Kidney glomerular epithelial cell (primary cell): ENCODE results near the gene TSACC.
"Not testable (repeated sequence)": the region's sequence is repeated elsewhere in the genome, so short reads cannot be mapped to it uniquely, and the experiment has no call there.

ENCODE experiments used
- DNase-seq: peaks from one replicate; lab custom pipeline; 2025; lab: John Stamatoyannopoulos, UW

TSACC gene

DNA sequence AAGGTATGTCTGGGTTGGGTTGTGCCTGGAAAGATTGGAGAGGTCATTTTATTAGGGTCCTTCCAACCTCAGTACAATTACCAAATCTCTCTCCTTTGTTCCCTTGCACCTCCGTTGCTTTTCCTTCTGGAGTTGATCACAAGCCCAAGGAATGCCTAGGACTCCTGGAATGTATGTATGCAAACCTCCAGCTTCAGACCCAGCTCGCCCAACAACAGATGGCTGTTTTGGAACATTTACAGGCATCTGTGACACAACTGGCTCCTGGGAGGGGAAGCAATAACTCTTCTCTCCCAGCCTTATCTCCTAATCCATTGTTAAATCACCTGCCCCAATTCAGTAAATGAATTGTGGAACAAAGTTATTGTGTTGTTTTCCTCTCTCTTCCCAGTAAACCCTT lies 8.3 kb downstream of the TSACC start:
- no peak for DNase-seq

DNA sequence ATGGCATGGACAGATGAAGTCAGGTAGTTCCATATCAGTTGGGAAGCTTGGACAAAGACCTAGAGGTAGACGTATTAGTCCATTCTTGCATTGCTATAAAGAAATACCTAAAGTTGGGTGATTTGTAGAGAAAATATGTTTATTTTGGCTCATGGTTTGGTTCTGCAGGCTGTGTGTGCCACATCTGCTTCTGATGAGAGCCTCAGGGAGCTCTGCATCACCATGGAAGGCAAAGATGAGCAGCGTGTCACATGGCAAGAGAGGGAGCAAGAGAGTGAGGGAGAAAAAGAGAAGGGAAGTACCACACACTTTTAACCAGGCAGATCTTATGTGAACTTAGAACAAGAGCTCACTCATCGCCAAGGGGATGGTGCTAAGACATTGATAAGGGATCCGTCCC lies 9.0 kb downstream of the TSACC start:
- DNase-seq: no peak

- not testable (repeated sequence) for DNase-seq
Measured at GRCh38 chr1:156352481-156352880, 14.2 kb downstream of the TSACC start.

DNA sequence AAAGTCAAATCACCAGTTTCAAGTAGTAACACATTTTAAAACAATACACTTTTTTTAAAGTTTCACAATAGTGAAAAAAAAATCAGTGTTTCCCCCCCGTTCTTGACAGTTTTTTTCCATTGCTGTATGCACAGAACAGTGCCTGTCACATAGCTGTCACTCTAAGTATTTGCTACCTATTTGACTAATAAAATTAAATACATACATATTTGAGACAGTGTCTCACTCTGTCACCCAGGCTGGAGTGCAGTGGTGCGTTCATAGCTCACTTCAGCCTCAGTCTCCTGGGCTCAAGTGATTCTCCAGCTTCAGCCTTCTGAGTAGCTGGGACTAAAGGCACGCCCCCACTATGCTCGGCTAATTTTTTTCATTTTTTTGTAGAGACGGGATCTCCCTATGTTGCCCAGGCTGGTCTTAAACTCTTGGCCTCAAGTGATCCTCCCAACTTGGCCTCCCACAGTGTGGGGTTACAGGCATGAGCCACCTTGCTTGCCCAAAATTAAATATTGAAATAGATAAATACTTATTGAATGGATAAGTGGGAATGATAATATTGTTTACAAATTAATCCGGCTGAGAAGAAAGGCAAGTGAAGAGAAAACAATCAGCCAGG lies 18.0 kb downstream of the TSACC start:
- DNase-seq: no peak

DNA sequence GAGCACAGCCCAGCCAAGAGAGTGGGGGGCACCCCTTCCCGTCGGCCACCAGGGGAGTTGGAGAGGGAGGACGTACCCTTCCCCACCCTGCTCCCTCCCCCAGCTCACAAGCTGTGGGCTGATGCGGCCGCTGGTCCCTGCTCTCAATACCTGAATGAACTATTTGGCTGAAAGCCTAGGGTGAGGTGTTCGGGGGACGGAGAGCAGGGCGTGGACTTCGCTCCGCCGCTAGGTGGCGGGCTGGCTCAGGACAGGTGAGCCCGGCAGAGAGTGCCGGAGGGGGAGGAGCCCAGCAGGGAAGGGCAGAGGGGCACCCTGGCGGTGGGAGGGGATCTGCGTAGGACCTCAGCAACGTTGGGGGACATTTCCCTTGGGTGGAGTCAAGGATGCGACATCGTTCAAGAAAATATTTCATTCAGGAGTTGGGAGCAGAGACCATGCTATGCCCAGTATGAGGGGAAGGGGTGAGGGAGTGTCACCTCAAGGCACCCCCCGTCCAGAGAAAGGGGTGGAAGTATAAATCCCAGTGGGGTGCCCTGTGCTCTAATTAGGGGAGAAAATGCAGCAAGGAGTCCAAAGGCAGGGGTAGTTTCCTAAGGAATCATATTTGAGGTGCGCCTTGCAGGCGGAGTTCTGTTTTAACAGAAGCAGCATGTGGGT lies 18.7 kb downstream of the TSACC start:
- no peak for DNase-seq

DNA sequence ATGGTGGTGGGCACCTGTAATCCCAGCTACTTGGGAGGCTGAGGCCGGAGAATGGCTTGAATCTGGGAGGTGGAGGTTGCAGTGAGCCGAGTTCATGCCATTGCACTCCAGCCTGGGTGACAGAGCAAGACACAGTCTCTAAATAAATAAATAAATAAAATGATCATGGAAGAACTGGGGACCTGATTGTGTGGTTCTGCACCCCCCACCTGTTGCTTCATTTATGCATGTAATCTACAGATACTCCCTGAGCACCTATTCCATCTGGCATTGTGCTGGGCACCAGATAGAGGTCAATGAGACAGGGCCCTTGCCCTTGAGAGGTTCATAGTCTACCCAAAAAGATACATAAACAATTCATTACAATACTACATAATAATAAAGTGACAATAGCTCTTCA lies 19.7 kb downstream of the TSACC start:
- no peak for DNase-seq

GRCh38 chr1:156358641-156359040 lies 20.3 kb downstream of the TSACC start:
- DNase-seq: no peak

DNA sequence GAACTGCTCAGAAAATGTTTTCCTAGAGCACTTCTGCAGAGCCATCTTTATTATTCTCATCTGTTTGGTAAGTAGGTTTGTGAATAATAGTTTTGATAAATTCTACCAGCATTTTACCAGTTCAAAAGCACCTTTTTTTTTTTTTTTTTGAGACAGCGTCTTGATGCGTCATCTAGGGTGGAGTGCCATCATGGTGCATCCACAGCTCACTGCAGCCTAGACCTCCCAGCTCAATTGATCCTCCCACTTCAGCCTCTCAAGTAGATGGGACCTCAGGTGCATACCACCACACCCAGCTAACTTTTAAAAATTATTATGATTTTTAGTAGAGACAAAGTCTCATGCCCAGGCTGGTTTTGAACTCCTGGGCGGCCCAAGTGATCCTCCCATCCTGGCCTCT lies 20.9 kb downstream of the TSACC start:
- no peak for DNase-seq

- DNase-seq: no peak
Measured at GRCh38 chr1:156359973-156360372, 21.6 kb downstream of the TSACC start.

DNA sequence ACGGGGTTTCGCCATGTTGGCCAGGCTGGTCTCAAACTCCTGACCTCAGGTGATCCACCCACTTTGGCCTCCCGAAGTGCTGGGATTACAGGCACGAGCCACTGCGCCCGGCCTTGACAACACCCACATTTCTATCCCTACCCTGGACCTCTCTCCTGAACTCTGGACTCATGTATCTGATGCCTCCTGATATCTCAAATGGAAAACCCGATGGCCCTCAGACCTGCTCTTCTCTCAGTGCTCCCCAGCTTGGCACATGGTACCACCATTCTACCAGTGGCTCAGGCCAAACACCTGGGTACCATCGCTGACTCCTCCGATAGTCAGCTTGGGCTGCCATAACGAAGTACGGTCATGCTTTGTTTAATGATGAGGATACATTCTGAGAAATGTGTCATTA lies 22.2 kb downstream of the TSACC start:
- DNase-seq: no peak

GRCh38 chr1:156365754-156366153 lies 27.4 kb downstream of the TSACC start:
- DNase-seq: no peak

DNA sequence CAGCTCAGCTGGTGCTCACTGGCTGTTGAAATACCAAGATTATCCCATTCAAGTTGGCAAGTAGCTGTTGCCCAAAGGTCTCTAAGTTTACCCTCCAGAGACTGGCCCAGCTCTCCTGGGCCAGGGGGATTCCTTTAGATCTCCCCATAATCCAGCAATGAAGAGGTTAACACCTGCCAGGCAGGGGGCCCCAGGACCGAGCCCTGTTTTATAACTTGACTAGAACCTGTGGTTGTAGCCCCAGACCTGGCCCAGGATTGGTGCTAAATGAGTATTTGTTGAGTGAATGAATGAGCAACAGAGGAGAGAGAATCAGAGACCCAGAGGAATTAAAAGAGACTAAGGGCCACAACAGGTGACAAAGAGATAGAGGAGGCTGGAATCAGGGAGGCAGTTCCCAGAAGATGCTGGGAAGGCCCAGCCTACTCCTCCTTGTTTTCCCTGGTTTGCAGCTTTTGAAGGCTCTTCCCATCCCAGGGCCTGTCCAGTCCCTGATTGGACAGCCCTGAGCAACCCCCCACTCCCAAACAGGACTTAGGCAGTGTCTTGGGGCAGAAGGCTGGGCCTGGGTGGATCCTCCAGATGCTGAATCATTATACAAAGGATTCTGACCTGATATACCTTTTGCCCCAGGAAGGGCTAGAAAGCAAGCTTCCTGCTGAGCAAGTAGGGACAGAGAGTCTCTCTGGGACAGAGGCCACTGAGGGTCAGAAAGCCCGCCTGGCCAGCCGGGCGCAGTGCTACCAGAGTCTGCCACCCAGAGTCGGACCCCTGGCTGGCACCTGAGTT lies 28.2 kb downstream of the TSACC start:
- DNase-seq: no peak

GRCh38 chr1:156367383-156368156 lies 29.2 kb downstream of the TSACC start:
- no peak for DNase-seq

GRCh38 chr1:156368157-156368658 lies 29.9 kb downstream of the TSACC start:
- DNase-seq: no peak

- DNase-seq: peak; percentile 29
Measured at GRCh38 chr1:156368889-156369684, 30.8 kb downstream of the TSACC start, which contains the start of gene RHBG. Gene RHBG, plus strand, starts transcription at chr1:156369211. Its CDS starts 39 bp downstream, at chr1:156369250.

- DNase-seq: not testable (repeated sequence)
Measured at GRCh38 chr1:156369685-156370286, 31.5 kb downstream of the TSACC start.

GRCh38 chr1:156371553-156372264 lies 33.4 kb downstream of the TSACC start:
- no peak for DNase-seq

DNA sequence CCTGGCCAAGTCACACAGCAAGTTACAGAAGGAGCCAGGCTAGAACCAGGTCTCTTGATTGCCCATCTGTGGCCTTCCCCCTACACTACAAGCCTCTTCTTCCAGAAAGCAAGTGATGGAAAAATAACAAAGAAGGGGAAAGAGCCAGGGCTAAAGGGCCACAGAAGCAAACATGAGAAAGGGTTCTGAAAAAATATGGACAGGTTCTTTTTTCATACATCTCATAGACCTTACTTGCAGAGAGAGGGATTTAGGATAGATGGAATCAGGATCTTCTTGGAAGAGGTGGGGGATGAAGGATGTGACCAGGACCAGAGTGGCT lies 33.9 kb downstream of the TSACC start:
- no peak for DNase-seq

GRCh38 chr1:156372876-156373275 lies 34.5 kb downstream of the TSACC start:
- no peak for DNase-seq

DNA sequence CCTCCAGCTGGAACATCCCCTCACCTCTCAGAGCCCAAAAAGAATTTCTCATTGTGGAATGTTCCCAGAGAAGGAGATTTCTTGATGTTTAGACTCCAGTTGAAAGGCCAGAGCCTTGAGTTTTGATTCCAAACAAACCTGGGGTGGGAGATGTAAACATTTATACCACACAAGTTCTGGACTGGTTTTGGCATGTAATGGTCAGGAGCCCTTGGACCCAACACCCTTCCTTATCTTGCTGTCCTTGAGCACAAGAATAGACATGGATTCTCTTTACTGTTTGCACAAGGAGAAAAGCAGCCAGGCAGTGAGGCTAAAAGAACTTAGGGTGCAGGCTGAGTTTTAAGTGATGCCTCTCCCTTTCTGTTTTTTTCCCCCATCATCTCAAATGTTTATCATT lies 35.2 kb downstream of the TSACC start:
- no peak for DNase-seq
